Renal pelvis (tissue), 4 donors: Measurements from ENCODE around the gene ST8SIA2. TPM values are rescaled to one million over a fixed set of nuclear protein-coding genes. Genes with fewer than 3 reads are reported as not detected.
"Not testable (repeated sequence)": the region's sequence is repeated elsewhere in the genome, so short reads cannot be mapped to it uniquely, and the experiment has no call there.

Experiments used
- DNase-seq: peaks from one replicate; pipeline ENCODE4 v3.0.0-alpha.2; 2013
- polyA plus RNA-seq, 3 donors: library from polyadenylated mRNA; unstranded; fragments of 120-200 nt; gene quantifications; one replicate each; pipeline ENCODE4 v1.2.1, GENCODE V29; 2013; ENCODE audit not compliant: insufficient read length in 3 of 3

ST8SIA2 gene
- polyA plus RNA-seq, 3 donors: 3.9 to 6.0 (median 5.8) TPM

GRCh38 chr15:92430069-92430440, 36.4 kb downstream of the ST8SIA2 start:
- no peak for DNase-seq

- no peak for DNase-seq
Observed at GRCh38 chr15:92435145-92435544, 41.5 kb downstream of the ST8SIA2 start.

DNA sequence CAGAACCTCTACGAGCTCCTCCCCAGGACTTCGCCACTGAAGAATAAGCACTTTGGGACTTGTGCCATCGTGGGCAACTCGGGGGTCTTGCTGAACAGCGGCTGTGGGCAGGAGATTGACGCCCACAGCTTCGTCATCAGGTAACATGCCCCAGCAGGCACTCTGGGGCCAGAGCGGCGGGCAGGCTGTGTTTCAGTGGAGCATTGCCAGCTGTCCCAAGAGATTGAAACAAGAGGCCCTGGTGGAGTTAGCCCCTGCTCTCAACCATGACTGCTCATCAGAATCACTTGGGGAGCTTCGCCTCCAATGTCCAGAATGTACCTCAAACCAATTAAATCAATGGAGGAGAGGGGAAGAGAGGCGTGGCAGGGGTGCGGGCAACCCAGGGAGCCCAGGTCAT, 44.8 kb downstream of the ST8SIA2 start:
- DNase-seq: no peak

- no peak for DNase-seq
Observed at GRCh38 chr15:92443381-92443780, 49.7 kb downstream of the ST8SIA2 start.

DNA sequence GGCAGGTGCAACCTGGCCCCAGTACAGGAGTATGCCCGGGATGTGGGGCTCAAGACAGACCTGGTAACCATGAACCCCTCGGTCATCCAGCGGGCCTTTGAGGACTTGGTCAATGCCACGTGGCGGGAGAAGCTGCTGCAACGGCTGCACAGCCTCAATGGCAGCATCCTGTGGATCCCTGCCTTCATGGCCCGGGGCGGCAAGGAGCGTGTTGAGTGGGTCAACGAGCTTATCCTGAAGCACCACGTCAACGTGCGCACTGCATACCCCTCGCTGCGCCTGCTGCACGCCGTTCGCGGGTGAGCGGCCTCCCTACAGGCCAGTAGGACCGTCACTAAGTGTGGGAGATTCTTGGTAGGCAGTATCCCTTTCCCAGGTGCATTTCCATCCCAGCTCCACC, 51.0 kb downstream of the ST8SIA2 start:
- no peak for DNase-seq

- DNase-seq: no peak
Observed at GRCh38 chr15:92448370-92448769, 54.7 kb downstream of the ST8SIA2 start.

GRCh38 chr15:92449476-92449875, 55.8 kb downstream of the ST8SIA2 start:
- DNase-seq: no peak

DNA sequence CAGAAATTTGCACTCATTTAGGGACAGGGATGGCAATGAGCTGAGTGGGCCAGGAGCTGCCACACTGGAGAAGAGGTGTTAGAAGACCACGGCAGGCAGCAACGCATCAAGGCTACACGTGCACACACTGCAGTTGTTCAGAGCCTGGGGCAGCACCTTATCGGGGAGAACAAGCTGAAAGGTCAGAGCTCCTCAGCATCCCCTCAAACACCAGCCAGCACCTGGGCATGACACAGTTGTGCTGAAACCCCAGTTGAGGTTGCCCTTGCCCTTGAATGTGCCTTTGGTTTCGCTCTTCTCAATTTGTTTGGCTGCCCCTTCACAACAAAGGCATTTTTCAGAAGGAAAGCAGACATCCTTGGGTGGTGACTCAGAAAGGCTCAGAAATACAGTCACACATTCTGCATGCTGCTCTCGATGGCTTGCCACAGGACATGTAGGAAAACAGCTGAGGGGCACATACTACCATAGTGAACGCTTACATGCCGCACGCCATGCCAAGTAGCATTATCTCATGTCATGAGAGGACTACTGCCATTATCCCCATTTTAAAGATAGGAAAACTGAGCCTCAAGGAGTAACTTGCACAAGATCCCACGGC, 57.6 kb downstream of the ST8SIA2 start:
- DNase-seq: no peak

GRCh38 chr15:92452143-92452542, 58.5 kb downstream of the ST8SIA2 start:
- DNase-seq: no peak

GRCh38 chr15:92453607-92454006, 59.9 kb downstream of the ST8SIA2 start:
- no peak for DNase-seq

DNA sequence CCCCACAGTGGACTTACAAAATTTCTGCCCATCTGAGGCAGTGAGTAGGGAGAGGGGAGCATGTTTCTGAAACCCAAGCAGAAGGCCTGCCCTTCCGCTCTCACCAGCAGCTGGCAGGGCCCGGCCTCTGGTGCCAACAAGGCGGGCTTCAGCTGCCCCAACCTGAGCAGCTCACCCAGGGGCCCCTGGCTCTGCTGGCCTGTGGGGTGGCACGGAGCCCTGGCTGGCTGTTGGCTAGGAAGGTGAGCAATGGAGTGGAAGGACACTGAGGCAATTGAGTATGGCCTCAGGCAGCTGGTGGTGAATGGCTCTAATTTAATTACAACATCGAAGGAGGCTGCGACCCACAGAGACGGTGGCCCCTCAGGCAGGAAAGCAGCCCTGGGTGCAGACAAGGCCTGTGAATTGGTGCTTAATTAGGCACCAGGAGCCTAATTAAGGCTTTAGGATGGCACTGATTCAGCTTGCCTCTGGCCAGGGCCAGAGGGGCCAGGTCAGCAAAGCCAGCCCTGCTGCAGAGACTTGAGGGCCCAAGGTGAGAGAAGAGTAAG, 60.9 kb downstream of the ST8SIA2 start:
- no peak for DNase-seq

- DNase-seq: no peak
Observed at GRCh38 chr15:92455271-92455670, 61.6 kb downstream of the ST8SIA2 start.

GRCh38 chr15:92457471-92458041, 63.9 kb downstream of the ST8SIA2 start:
- DNase-seq: no peak

DNA sequence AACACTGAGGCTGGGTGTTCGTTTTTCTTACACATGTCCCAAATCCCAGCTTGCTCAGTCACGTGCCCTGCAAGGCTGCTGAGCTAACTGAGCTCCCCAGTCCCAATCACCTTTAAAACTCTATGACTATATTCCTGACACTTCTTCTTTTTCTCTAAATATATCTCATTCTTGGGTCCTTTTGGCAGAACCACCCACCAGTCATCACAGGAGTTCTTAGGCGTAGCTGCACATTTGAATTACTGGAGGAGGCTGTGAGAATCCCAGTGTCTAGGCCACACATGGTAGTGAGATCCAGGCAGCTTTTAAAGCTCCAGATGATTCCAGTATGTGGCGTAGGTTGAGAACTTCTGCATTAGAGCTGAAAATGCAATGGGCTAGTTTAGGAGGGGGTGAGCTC, 66.3 kb downstream of the ST8SIA2 start:
- DNase-seq: no peak

DNA sequence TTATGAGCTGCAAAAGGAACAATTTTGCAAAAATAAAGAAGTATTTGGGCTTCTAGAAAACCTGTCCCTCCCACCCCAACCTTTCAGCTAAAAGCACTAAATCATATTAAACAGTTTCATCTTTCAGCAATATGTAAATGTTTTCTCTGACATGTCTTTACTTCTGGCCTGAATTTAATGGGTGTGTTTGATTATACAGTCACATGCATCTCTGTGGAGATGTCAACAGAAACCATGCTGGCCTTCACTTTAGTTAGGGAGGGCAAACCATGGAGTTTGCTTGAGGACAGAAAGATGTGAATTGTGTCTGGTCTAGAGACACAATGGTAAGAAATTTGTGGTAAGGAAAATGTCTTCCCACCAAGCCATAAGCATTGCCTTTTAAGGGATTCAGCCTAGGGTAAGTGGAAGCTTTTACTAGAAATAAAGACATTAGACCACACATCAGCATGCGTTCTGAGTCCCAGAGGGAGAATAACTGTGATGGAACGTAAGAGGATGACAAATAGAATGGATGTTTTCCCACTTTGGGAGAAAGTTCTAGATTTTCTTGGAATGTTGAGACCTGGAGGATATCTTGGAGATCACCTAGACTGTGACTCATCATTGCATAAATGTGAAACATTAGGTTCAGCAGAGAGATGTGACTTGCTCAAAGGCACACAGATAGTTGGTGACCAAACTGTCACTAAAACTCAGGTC, 68.9 kb downstream of the ST8SIA2 start:
- DNase-seq: no peak

- no peak for DNase-seq
Observed at GRCh38 chr15:92463352-92463751, 69.7 kb downstream of the ST8SIA2 start.

DNA sequence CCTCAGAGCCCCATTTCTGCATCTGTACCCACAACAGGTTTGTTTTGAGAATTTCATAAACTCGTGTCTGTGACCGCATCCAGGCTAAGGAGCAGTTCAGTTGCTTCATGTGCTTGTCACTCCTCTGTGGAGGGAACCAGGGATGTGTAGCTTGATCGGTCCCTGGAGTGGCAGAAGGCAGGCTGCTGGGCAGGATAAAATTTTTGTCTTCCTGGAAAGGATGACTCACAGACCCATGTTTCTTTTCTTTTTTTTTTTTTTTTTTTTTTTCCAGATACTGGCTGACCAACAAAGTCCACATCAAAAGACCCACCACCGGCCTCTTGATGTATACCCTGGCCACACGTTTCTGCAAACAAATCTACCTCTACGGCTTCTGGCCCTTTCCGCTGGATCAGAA, 70.1 kb downstream of the ST8SIA2 start:
- no peak for DNase-seq

- DNase-seq: no peak
Observed at GRCh38 chr15:92466834-92467233, 73.2 kb downstream of the ST8SIA2 start.

- no peak for DNase-seq
Observed at GRCh38 chr15:92467245-92467644, 73.6 kb downstream of the ST8SIA2 start.

GRCh38 chr15:92468991-92469390, 75.3 kb downstream of the ST8SIA2 start:
- DNase-seq: no peak

DNA sequence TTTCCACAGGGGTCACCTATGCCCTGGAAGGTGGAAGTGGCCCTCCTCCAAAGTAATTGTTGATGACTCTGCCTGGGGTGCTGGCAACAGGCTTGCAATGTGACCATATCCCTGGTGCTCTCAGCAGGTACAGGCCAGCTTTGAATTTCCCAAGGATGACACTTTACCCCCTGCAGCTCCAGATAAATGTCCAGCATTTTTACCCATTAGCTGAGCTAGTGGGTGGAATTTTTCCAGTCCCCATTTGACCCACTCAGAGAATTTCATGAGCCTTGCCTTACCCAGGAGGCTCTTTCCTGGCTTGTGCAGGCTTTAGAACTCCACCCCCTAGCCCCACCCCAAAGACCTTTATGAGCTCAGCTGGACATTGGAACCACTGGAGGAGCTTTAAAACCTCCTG, 77.6 kb downstream of the ST8SIA2 start:
- DNase-seq: no peak

DNA sequence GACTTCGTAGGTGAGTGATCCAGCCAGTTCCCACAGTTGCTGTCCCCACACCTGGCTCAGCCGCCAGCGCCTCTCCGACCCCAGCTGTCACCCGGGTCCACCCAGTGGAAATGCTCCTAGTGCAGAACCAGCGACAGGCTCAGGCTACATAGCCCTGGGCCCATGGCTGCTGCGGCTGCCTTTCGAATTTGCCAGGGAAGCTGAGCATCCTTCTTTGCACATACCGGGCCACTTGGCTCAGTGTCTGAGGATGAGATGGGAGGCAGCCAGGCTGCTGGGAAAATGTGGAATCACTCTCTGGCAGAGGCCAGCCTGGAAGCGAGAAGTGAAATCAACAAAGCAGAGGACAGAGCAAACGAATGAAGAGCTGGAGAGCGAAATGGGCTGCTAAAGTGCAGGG, 80.1 kb downstream of the ST8SIA2 start:
- DNase-seq: no peak

- DNase-seq: not testable (repeated sequence)
Observed at GRCh38 chr15:92479730-92480129, 86.0 kb downstream of the ST8SIA2 start.
